SK-N-SH (cell line): ENCODE measurements around the gene RASSF1. TPM values are rescaled to one million over a fixed set of nuclear protein-coding genes. Genes with fewer than 3 reads are reported as not detected.

Source experiments
- CTCF ChIA-PET: fragments of 300-600, 350-600 bp; formaldehyde crosslinking; extraction: SDS; loops from one replicate; lab custom pipeline; 2021; lab: Yijun Ruan, JAX
- POLR2A ChIA-PET: fragments of 350-600 bp; sonication (Branson Sonifier 250); formaldehyde crosslinking; extraction: SDS; loops from one replicate; lab custom pipeline; 2020; ENCODE audit warnings: antibody characterized with exemption, inconsistent platforms; lab: Yijun Ruan, JAX
- DNase-seq: peaks from one replicate; pipeline ENCODE4 v3.0.0; 2012
- H2AFZ ChIP-seq: fragments of 200-600 bp; sonication (generic); 2 replicates; pipeline ENCODE4 v1.8.1; 2016; ENCODE audit warnings: antibody characterized with exemption, mild to moderate bottlenecking, low read depth
- H3F3A ChIP-seq: fragments of 200-600 bp; sonication (generic); replicated peaks from 2 replicates; pipeline ENCODE3; 2016; ENCODE audit warnings: antibody characterized with exemption, mild to moderate bottlenecking; ENCODE audit not compliant: insufficient read depth
- H3K27ac ChIP-seq, 2 experiments: fragments of 200-500 bp in 1 of 2; fragments of 200-600 bp in 1 of 2; sonication (Bioruptor generic) in 1 of 2; sonication (generic), shearing (Covaris generic) in 1 of 2; 2 replicates each; pipeline versions ENCODE4 v1.5.1 to v1.6.1; 2014 to 2016; ENCODE audit warnings: low read depth in 2 of 2, inconsistent platforms in 1 of 2, low read length in 1 of 2, mild to moderate bottlenecking in 1 of 2, mixed read lengths in 1 of 2
- H3K27me3 ChIP-seq: fragments of 200-600 bp; sonication (generic), shearing (Covaris generic); 2 replicates; pipeline ENCODE4 v1.6.1; 2016; ENCODE audit warnings: mixed run types; ENCODE audit not compliant: insufficient read depth
- H3K36me3 ChIP-seq, 2 experiments: fragments of 200-500 bp in 1 of 2; fragments of 200-600 bp in 1 of 2; sonication (Bioruptor generic) in 1 of 2; sonication (generic) in 1 of 2; replicated peaks in 1 of 2; 2 replicates each; pipeline versions ENCODE3 to v1.5.1; 2014 to 2016; ENCODE audit warnings: low read length in 1 of 2, mild to moderate bottlenecking in 1 of 2; ENCODE audit not compliant: insufficient read depth in 2 of 2, control insufficient read depth in 1 of 2
- H3K4me1 ChIP-seq, 2 experiments: fragments of 200-500 bp in 1 of 2; fragments of 200-600 bp in 1 of 2; sonication (Bioruptor generic) in 1 of 2; sonication (generic), shearing (Covaris generic) in 1 of 2; 2 replicates each; pipeline versions ENCODE4 v1.5.1 to v1.6.1; 2014 to 2016; ENCODE audit warnings: low read depth in 1 of 2, low read length in 1 of 2, mixed run types in 1 of 2; ENCODE audit not compliant: insufficient read depth in 2 of 2, control insufficient read depth in 1 of 2
- H3K4me2 ChIP-seq: fragments of 200-600 bp; sonication (generic), shearing (Covaris generic); 2 replicates; pipeline ENCODE4 v1.6.1; 2017; ENCODE audit warnings: mixed run types
- H3K4me3 ChIP-seq, 2 experiments: fragments of 200-500 bp in 1 of 2; fragments of 200-600 bp in 1 of 2; sonication (Bioruptor generic) in 1 of 2; sonication (generic), shearing (Covaris generic) in 1 of 2; 2 replicates each; pipeline versions ENCODE4 v1.5.1 to v1.8.1; 2014 to 2016; ENCODE audit warnings: low read depth in 2 of 2, inconsistent platforms in 1 of 2, low read length in 1 of 2, mild to moderate bottlenecking in 1 of 2, mixed read lengths in 1 of 2, moderate library complexity in 1 of 2
- H3K79me2 ChIP-seq: fragments of 200-600 bp; sonication (generic); 2 replicates; pipeline ENCODE4 v1.8.1; 2017; ENCODE audit warnings: mild to moderate bottlenecking; ENCODE audit not compliant: insufficient read depth
- H3K9ac ChIP-seq: fragments of 200-600 bp; sonication (generic); 2 replicates; pipeline ENCODE4 v1.6.1; 2017; ENCODE audit warnings: mixed run types
- H3K9me2 ChIP-seq: fragments of 200-600 bp; sonication (generic); 2 replicates; pipeline ENCODE4 v1.6.1; 2017; ENCODE audit warnings: mixed run types
- H3K9me3 ChIP-seq: fragments of 200-600 bp; sonication (generic); 2 replicates; pipeline ENCODE4 v1.6.1; 2017; ENCODE audit warnings: mixed run types, mild to moderate bottlenecking, moderate library complexity
- H4K20me1 ChIP-seq: fragments of 200-600 bp; sonication (generic); 2 replicates; pipeline ENCODE4 v1.6.1; 2017; ENCODE audit warnings: mild to moderate bottlenecking, mixed run types; ENCODE audit not compliant: insufficient read depth
- ELF1 ChIP-seq: IDR thresholded peaks from 2 replicates; pipeline ENCODE4 v1.4.0; 2012
- EP300 ChIP-seq, 2 experiments: IDR thresholded peaks; 2 replicates each; pipeline versions ENCODE4 v1.4.0 to v1.6.1; 2012; ENCODE audit warnings: borderline replicate concordance in 1 of 2, low read depth in 1 of 2, low read length in 1 of 2
- FOXJ3 ChIP-seq: sonication (generic); formaldehyde crosslinking; IDR thresholded peaks from 2 replicates; pipeline ENCODE4 v1.5.1; 2020; ENCODE audit warnings: mild to moderate bottlenecking, missing genetic modification reagents
- GABPA ChIP-seq: IDR thresholded peaks from 2 replicates; pipeline ENCODE4 v1.4.0; 2012; ENCODE audit warnings: low read depth, mild to moderate bottlenecking
- GATA2 ChIP-seq: sonication (generic); formaldehyde crosslinking; IDR thresholded peaks from 2 replicates; pipeline ENCODE4 v1.5.0; 2020; ENCODE audit warnings: mild to moderate bottlenecking, missing genetic modification reagents
- MEF2A ChIP-seq: IDR thresholded peaks from 2 replicates; pipeline ENCODE4 v1.4.0; 2012; ENCODE audit warnings: low read depth, borderline replicate concordance
- MXI1 ChIP-seq: IDR thresholded peaks from 2 replicates; pipeline ENCODE4 v1.6.1; 2012; ENCODE audit warnings: mild to moderate bottlenecking, low read depth, low read length, improper control_type of control experiment
- NRF1 ChIP-seq: IDR thresholded peaks from 2 replicates; pipeline ENCODE4 v1.6.1; 2012; ENCODE audit warnings: low read depth, mild to moderate bottlenecking, low read length
- POLR2AphosphoS5 ChIP-seq: IDR thresholded peaks from 2 replicates; pipeline ENCODE4 v1.6.1; 2012; ENCODE audit warnings: low read depth, low read length
- RFX5 ChIP-seq: IDR thresholded peaks from 2 replicates; pipeline ENCODE4 v1.6.1; 2012; ENCODE audit warnings: mild to moderate bottlenecking, improper control_type of control experiment, low read length
- SIN3A ChIP-seq: IDR thresholded peaks from 2 replicates; pipeline ENCODE4 v1.6.1; 2012; ENCODE audit warnings: low read depth, mild to moderate bottlenecking, low read length, moderate library complexity, borderline replicate concordance
- SMC3 ChIP-seq: IDR thresholded peaks from 2 replicates; pipeline ENCODE4 v1.6.1; 2012; ENCODE audit warnings: low read depth, low read length, improper control_type of control experiment
- TAF1 ChIP-seq: IDR thresholded peaks from 2 replicates; pipeline ENCODE4 v1.6.1; 2012; ENCODE audit warnings: low read depth, mild to moderate bottlenecking, low read length, moderate library complexity, borderline replicate concordance
- TCF12 ChIP-seq: IDR thresholded peaks from 2 replicates; pipeline ENCODE4 v1.4.0; 2012
- YY1 ChIP-seq: IDR thresholded peaks from 2 replicates; pipeline ENCODE4 v1.4.0; 2012; ENCODE audit warnings: low read depth, mild to moderate bottlenecking
- WGBS: methylation state at CpG from one replicate; pipeline ENCODE4 v1.1.6; 2017; ENCODE audit warnings: low lambda C conversion rate; 5-methylcytosine and 5-hydroxymethylcytosine counted together
- polyA plus RNA-seq, 3 experiments: library from polyadenylated mRNA; depleted of rRNA; stranded (reverse); fragments of >200 nt; gene quantifications; 2 replicates each; pipeline ENCODE4 v1.2.3, GENCODE V29; 2012
- TF ChIP-seq, protein P1 (sequence below): IDR thresholded peaks from 2 replicates; pipeline ENCODE4; 2012
- TF ChIP-seq, protein P2 (sequence below): IDR thresholded peaks from 2 replicates; pipeline ENCODE4 v1.4.0; 2012; ENCODE audit warnings: low read depth
- TF ChIP-seq, protein P3 (sequence below): fragments of 200-600 bp; sonication (generic); IDR thresholded peaks from 2 replicates; pipeline ENCODE4 v1.6.1; 2017; ENCODE audit warnings: antibody characterized with exemption, mild to moderate bottlenecking, moderate library complexity
- TF ChIP-seq, protein P4 (sequence below): IDR thresholded peaks from 2 replicates; pipeline ENCODE4 v1.4.0; 2012; ENCODE audit warnings: low read depth, borderline replicate concordance

The RASSF1 gene
- polyA plus RNA-seq, 1 of the 3 experiments (the other 2 are of a cell fraction): 28.1 TPM

DNA sequence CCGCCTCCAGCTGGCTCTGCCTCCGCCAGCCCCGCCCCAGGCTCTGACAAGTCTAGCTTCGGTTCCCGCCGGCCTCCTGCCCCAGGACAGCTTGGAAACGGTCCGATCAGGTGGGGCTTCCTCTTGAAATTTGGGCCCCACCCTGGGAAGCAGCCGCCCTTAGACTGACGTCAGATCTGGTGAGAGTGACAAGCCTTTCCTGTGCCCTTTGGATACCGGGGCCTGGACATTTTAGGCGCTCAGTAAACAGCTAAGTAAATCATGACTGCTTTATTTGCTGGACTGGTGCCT is 41.1 kb downstream of the RASSF1 start:
- no peak for TF ChIP-seq TCF12
- no peak for TF ChIP-seq EP300 (IDR thresholded peaks at IDR 0.05; ENCODE audit: borderline replicate concordance in 1 of 2, low read depth in 1 of 2, low read length in 1 of 2)
- TF ChIP-seq, protein P1, sequence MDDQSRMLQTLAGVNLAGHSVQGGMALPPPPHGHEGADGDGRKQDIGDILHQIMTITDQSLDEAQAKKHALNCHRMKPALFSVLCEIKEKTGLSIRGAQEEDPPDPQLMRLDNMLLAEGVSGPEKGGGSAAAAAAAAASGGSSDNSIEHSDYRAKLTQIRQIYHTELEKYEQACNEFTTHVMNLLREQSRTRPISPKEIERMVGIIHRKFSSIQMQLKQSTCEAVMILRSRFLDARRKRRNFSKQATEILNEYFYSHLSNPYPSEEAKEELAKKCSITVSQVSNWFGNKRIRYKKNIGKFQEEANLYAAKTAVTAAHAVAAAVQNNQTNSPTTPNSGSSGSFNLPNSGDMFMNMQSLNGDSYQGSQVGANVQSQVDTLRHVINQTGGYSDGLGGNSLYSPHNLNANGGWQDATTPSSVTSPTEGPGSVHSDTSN: no peak
- no peak for TF ChIP-seq RFX5
- TF ChIP-seq SMC3: no peak
- no peak for TF ChIP-seq GATA2
- no peak for TF ChIP-seq POLR2AphosphoS5
- no peak for TF ChIP-seq FOXJ3
- no peak for DNase-seq
- ChIA-PET POLR2A (interaction anchor here (0.5 to 1.6 kb wide), 6 partner anchors 13 to 49 kb away, joined by 3 to 6 read pairs (median 4); partner anchors contain the start of gene TUSC2), CTCF (interaction anchor here (1.2 to 7.7 kb wide), 6 partner anchors 11 to 71 kb away, joined by 3 to 45 read pairs (median 8); partner anchors contain the start of gene LSMEM2)
- peak overlapping the region; percentile 86 for H3K4me2 ChIP-seq
- peaks cover 10 to 38% of the 10 kb centered on the region in 2 experiments; a peak in 2 of 4 replicates for H3K4me1 ChIP-seq
- peak overlapping the region; percentile 62 for H3K9ac ChIP-seq
- 0% methylated on average over 6 of the region's 12 CpGs for WGBS
- H3K79me2 ChIP-seq: peaks cover 7% of the 10 kb centered on the region; the same call in 1 of the 2 replicates
- H3K36me3 ChIP-seq: peaks cover 0 to 6% of the 10 kb centered on the region in 2 experiments
- peak overlapping the region; percentile 52 to 66 for H3K4me3 ChIP-seq
- H3K27ac ChIP-seq: peak overlapping the region; percentile 54 to 79; a peak in 3 of 4 replicates
- no peaks in the 10 kb centered on the region for H4K20me1 ChIP-seq
- no peaks in the 10 kb centered on the region for H3F3A ChIP-seq
- no peaks in the 10 kb centered on the region for H3K27me3 ChIP-seq
- peak overlapping the region; percentile 80 for H2AFZ ChIP-seq
- no peaks in the 10 kb centered on the region for H3K9me3 ChIP-seq
- no peaks in the 10 kb centered on the region for H3K9me2 ChIP-seq

DNA sequence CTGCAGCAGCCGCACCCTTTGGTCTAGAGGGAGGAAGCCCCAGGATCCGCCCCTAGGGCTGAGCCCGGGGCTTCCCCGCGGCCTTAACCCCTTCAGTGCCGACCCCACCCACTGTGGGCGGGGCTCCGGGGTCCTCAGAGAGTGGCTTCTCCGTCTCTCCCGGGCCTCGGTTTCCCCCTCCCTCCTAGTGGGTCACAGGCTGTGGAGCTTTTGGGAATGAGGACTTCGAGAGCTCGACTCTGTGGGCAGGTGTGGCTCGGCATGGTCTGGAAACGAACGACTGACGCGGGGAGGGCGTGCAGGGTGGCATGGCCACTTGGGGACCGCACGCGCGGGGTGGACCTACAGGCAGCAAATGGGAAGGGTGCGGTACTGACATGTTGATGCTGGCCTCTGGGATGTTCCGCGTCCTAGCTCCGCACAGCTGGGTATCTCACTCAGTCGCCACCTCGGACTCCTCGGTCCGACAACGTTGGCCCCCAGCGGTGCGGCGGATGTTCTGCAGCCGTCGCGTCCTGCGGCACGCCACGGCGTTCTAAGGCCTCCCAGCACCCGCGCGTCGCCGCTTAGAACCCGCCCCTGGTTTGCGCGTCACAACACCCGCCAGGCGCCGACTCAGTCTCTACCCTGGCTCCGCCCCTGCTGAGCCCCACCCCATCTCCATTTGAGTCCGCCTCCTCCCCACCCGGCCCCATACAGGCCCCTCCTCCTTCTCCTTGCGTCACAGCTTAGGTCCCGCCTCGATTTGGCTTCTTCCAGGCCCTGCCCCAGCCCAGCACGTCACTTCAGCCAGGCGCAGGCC is 41.6 kb downstream of the RASSF1 start, which contains the start of the genes HYAL3 and NAA80:
Gene HYAL3, minus strand, starts transcription at position 570 of the 802 bp plus-strand sequence. CDS start 3,803 bp downstream, outside the sequence.
Gene NAA80, minus strand, starts transcription at position 570 of the 802 bp plus-strand sequence. CDS start 1,942 bp downstream, outside the sequence.
- Histone ChIP-seq H3K27ac (peak within 1 kb of the TSS; percentile 62 to 84; a peak in 3 of 4 replicates), H3K4me2 (peak within 1 kb of the TSS; percentile 95), H3K9me2 (no peaks in the 10 kb centered on the region), H4K20me1 (no peaks in the 10 kb centered on the region), H2AFZ (peak within 1 kb of the TSS; percentile 98), H3K36me3 (peaks cover 0 to 6% of the 10 kb centered on the region in 2 experiments), H3K27me3 (no peaks in the 10 kb centered on the region), H3K9me3 (no peaks in the 10 kb centered on the region), H3K4me3 (peak within 1 kb of the TSS; percentile 84 to 87), H3F3A (no peaks in the 10 kb centered on the region), H3K79me2 (peaks cover 7% of the 10 kb centered on the region; the same call in 1 of the 2 replicates), H3K4me1 (peaks cover 10 to 38% of the 10 kb centered on the region in 2 experiments; a peak in 2 of 4 replicates), H3K9ac (peak within 1 kb of the TSS; percentile 79)
- peak; percentile 99 for DNase-seq
- CTCF ChIA-PET: interaction anchor here (0.6 to 7.7 kb wide), 12 partner anchors 10 to 256 kb away, joined by 3 to 45 read pairs (median 5); partner anchors contain the start of gene LSMEM2
- POLR2A ChIA-PET: interaction anchor here (0.5 to 1.6 kb wide), 7 partner anchors 14 to 149 kb away, joined by 3 to 6 read pairs (median 4); partner anchors contain the start of gene TUSC2
- under 1% methylated on average over 35 of the region's 61 CpGs for WGBS
- TF ChIP-seq MEF2A (no peak), MXI1 (peak; percentile 80), GATA2 (no peak), SMC3 (no peak), SIN3A (peak; percentile 14; the same call in 1 of the 2 replicates), EP300 (IDR thresholded peaks at IDR 0.05; ENCODE audit: borderline replicate concordance in 1 of 2, low read depth in 1 of 2, low read length in 1 of 2) (no peak), NRF1 (peak; percentile 55), FOXJ3 (0 out of 2 replicates have a peak, but pooled peaks have one; percentile 9), ELF1 (no peak), POLR2AphosphoS5 (peak; percentile 76), YY1 (peak; percentile 39; the same call in 1 of the 2 replicates), TAF1 (peak; percentile 56; the same call in 1 of the 2 replicates), GABPA (no peak)
- TF ChIP-seq, protein P2, sequence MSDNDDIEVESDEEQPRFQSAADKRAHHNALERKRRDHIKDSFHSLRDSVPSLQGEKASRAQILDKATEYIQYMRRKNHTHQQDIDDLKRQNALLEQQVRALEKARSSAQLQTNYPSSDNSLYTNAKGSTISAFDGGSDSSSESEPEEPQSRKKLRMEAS: no peak; the same call in 1 of the 2 replicates
- TF ChIP-seq, protein P3, sequence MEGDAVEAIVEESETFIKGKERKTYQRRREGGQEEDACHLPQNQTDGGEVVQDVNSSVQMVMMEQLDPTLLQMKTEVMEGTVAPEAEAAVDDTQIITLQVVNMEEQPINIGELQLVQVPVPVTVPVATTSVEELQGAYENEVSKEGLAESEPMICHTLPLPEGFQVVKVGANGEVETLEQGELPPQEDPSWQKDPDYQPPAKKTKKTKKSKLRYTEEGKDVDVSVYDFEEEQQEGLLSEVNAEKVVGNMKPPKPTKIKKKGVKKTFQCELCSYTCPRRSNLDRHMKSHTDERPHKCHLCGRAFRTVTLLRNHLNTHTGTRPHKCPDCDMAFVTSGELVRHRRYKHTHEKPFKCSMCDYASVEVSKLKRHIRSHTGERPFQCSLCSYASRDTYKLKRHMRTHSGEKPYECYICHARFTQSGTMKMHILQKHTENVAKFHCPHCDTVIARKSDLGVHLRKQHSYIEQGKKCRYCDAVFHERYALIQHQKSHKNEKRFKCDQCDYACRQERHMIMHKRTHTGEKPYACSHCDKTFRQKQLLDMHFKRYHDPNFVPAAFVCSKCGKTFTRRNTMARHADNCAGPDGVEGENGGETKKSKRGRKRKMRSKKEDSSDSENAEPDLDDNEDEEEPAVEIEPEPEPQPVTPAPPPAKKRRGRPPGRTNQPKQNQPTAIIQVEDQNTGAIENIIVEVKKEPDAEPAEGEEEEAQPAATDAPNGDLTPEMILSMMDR: peak; percentile 31
- TF ChIP-seq, protein P4, sequence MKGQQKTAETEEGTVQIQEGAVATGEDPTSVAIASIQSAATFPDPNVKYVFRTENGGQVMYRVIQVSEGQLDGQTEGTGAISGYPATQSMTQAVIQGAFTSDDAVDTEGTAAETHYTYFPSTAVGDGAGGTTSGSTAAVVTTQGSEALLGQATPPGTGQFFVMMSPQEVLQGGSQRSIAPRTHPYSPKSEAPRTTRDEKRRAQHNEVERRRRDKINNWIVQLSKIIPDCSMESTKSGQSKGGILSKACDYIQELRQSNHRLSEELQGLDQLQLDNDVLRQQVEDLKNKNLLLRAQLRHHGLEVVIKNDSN: no peak
- TF ChIP-seq, protein P1: no peak
